Uterus (tissue), 2 donors: ENCODE results near the gene IQGAP2.

ENCODE experiments used
- CTCF ChIP-seq, 4 experiments: fragments of 200-600 bp in 2 of 4; fragments of 450-650 bp in 2 of 4; sonication (generic) in 2 of 4; IDR thresholded peaks; one replicate each; pipeline ENCODE4 v1.5.1; 2016 to 2019; ENCODE audit warnings: antibody characterized with exemption in 4 of 4, mild to moderate bottlenecking in 2 of 4, moderate library complexity in 1 of 4
- POLR2A ChIP-seq, 2 donors: fragments of 450-650 bp; IDR thresholded peaks; one replicate each; pipeline ENCODE4 v1.6.1; 2016; ENCODE audit warnings: antibody characterized with exemption in 2 of 2, mild to moderate bottlenecking in 1 of 2, moderate library complexity in 1 of 2

DNA sequence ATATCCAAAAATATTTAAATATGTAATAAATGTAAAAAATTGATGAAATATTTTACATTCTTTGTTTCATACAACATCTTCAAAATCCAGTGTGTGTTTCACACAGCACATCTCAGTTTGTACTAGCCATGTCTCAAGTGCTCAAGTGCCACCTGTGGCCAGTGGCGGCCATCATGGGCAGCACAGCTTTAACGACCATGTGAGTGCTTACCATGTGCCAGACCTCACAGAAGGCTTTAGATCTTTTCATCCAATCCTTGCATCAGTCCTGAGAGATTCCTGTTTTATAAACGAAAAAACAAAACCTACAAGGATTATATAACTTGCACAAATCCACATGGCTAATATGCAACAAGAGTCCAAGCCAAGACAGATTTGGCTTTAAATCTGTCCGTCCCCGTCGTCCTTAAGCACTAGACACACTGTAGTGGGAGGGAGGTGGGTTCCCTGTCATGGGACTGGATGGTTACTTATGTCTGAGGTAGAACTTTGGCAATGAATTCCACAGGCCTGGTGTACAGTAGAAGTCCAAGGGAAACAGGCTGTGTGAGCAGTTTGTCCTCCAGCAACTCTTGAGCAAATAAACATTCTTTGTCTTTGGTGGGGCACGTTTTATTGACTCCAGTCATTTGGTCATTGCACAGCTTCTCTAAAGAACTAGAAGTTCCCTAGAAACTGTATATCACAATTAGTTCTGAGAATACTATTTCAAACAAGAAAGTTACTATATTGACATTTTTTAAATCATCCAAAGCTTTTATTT is 287.8 kb downstream of the IQGAP2 start:
- no peak for TF ChIP-seq CTCF (IDR thresholded peaks at IDR 0.05)
- TF ChIP-seq POLR2A (IDR thresholded peaks at IDR 0.05), result no peak
